K562 (cell line): ENCODE measurements around the gene PEAR1. TPM values are rescaled to one million over a fixed set of nuclear protein-coding genes. Genes with fewer than 3 reads are reported as not detected.
A peak's percentile ranks its signal among the peaks of the same experiment; 100 is the strongest.

ENCODE experiments used
- CREB1 ChIP-seq, 2 experiments: sonication (generic) in 1 of 2; formaldehyde crosslinking in 1 of 2; IDR thresholded peaks; 2 replicates each; pipeline versions ENCODE4 v1.6.1 to v1.8.0; 2012 to 2022; ENCODE audit warnings: inconsistent platforms in 1 of 2, mild to moderate bottlenecking in 1 of 2, missing genetic modification reagents in 1 of 2, moderate library complexity in 1 of 2
- CTBP1 ChIP-seq: fragments of 450-650 bp; IDR thresholded peaks from 2 replicates; pipeline ENCODE4 v1.6.1; 2016; ENCODE audit warnings: borderline replicate concordance
- CXXC5 ChIP-seq: fragments of 250-450 bp; sonication (Bioruptor Pico); IDR thresholded peaks from 2 replicates; pipeline ENCODE4 v1.8.0; 2022; ENCODE audit warnings: inconsistent platforms, mild to moderate bottlenecking, moderate library complexity
- EGR1 ChIP-seq: fragments of 450-650 bp; conservative IDR thresholded peaks from 2 replicates; pipeline ENCODE4 v1.6.1; 2017; ENCODE audit warnings: mild to moderate bottlenecking
- FOXK2 ChIP-seq, 2 experiments: fragments of 450-650 bp; IDR thresholded peaks in 1 of 2; conservative IDR thresholded peaks in 1 of 2; 2 replicates each; pipeline ENCODE4 v1.6.1; 2016; ENCODE audit warnings: low read depth in 2 of 2, mild to moderate bottlenecking in 1 of 2
- HNRNPL ChIP-seq: fragments of 200-400 bp; formaldehyde crosslinking; IDR thresholded peaks from 2 replicates; pipeline ENCODE4 v1.6.1; 2017; ENCODE audit warnings: low read depth, mild to moderate bottlenecking, low read length
- HNRNPLL ChIP-seq: fragments of 200-400 bp; formaldehyde crosslinking; IDR thresholded peaks from 2 replicates; pipeline ENCODE4 v1.6.1; 2017; ENCODE audit warnings: low read length, low read depth, mild to moderate bottlenecking; ENCODE audit not compliant: poor library complexity, severe bottlenecking
- MTA3 ChIP-seq: fragments of 450-650 bp; formaldehyde crosslinking; IDR thresholded peaks from 2 replicates; pipeline ENCODE4 v1.6.1; 2017; ENCODE audit warnings: mild to moderate bottlenecking, borderline replicate concordance
- POLR2G ChIP-seq: fragments of 200-400 bp; formaldehyde crosslinking; IDR thresholded peaks from 2 replicates; pipeline ENCODE4 v1.6.1; 2017; ENCODE audit warnings: low read depth, mild to moderate bottlenecking, antibody characterized with exemption, low read length, moderate library complexity
- PRMT5 ChIP-seq: sonication (generic); formaldehyde crosslinking; IDR thresholded peaks from 2 replicates; pipeline ENCODE4 v1.5.0; 2020; ENCODE audit warnings: missing genetic modification reagents
- SOX6 ChIP-seq: fragments of 450-650 bp; IDR thresholded peaks from 2 replicates; pipeline ENCODE4 v1.6.1; 2014; ENCODE audit warnings: mild to moderate bottlenecking
- polyA plus RNA-seq, 8 experiments: library from polyadenylated mRNA; depleted of rRNA in 4 of 8; stranded (reverse) in 5 of 8; unstranded in 3 of 8; fragments of >200 nt; fragmentation: Nextera tagmentation in 2 of 8; fragmentation: Illumina TruSeq in 1 of 8; extraction: Ambion mirVana in 2 of 8; extraction: Trizol in 1 of 8; gene quantifications; 2 replicates each; pipeline versions ENCODE4 v1.2.1 to v1.2.3, GENCODE V29; 2011 to 2014; ENCODE audit warnings: inconsistent platforms in 1 of 8, missing spikeins in 1 of 8
- total RNA-seq, 7 experiments: library from RNA; depleted of rRNA in 6 of 7; stranded (reverse); fragments of >200 nt in 6 of 7; fragmentation: Illumina TruSeq in 2 of 7; extraction: Trizol in 2 of 7; gene quantifications; 2 replicates each; pipeline versions ENCODE4 v1.2.1 to v1.2.3, GENCODE V29; 2011 to 2021; ENCODE audit warnings: low replicate concordance in 1 of 7
- TF ChIP-seq, protein P1 (sequence below), 2 experiments: fragments of 450-650 bp; formaldehyde crosslinking in 1 of 2; IDR thresholded peaks; 2 replicates each; pipeline versions ENCODE4 v1.4.0 to v1.6.1; 2014 to 2020; ENCODE audit warnings: mild to moderate bottlenecking in 2 of 2, borderline replicate concordance in 1 of 2, low read depth in 1 of 2
- TF ChIP-seq, protein P2 (sequence below), 2 experiments: IDR thresholded peaks; 2 replicates each; pipeline ENCODE4 v1.6.1; 2012; ENCODE audit warnings: improper control_type of control experiment in 2 of 2, low read depth in 2 of 2, low read length in 2 of 2, borderline replicate concordance in 1 of 2
- TF ChIP-seq, protein P3 (sequence below), 2 experiments: fragments of 450-650 bp in 1 of 2; sonication (generic) in 1 of 2; formaldehyde crosslinking in 1 of 2; IDR thresholded peaks in 1 of 2; conservative IDR thresholded peaks in 1 of 2; 2 replicates each; pipeline versions ENCODE4 v1.6.1 to v1.8.1; 2016 to 2023; ENCODE audit warnings: mild to moderate bottlenecking in 2 of 2, moderate library complexity in 2 of 2, inconsistent platforms in 1 of 2, missing genetic modification reagents in 1 of 2

Gene PEAR1
- total and polyA plus RNA-seq, 9 of the 15 experiments (the other 6 are each of a cell fraction or from before 2014, with no cell fraction given) = 0.87 to 13.9 (median 6.1) TPM

DNA sequence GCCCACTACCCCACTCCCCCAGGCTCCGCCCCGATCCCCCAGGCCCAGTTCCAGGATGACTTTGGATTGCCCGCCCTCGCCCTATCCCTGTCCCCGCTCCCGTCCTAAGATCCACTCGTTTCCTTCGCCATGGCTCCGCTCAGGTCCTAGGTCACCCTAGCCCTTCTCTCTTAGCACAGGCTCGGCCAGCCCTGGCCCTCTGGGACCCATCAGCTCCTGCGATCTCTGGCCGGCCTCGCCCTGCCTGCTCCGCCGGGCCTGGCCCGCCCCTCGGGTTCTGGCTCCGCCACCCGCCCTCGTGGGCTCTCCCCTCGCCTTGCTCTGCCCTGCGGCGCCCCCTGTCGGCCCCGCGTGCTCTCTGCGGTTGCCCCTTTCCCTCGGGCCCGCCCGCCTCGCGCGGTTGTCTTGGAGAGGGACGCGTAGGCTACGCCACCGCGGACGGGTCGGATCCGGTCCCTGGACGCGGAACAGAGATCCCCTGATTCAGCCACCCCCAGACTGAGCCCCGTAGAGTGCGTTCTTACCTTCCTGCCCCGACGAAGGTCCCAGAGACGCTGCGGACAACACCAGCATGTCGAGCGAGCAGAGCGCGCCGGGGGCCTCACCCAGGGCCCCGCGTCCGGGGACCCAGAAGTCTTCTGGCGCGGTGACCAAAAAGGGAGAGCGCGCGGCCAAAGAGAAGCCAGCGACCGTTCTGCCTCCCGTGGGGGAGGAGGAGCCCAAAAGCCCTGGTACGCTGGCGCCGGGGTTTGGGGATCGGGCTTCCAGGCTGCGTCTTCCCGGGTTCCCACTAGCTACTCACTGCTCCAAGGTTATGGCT, 26.9 kb downstream of the PEAR1 start, which contains the start of gene LRRC71 (continued):
- TF ChIP-seq, protein P1, sequence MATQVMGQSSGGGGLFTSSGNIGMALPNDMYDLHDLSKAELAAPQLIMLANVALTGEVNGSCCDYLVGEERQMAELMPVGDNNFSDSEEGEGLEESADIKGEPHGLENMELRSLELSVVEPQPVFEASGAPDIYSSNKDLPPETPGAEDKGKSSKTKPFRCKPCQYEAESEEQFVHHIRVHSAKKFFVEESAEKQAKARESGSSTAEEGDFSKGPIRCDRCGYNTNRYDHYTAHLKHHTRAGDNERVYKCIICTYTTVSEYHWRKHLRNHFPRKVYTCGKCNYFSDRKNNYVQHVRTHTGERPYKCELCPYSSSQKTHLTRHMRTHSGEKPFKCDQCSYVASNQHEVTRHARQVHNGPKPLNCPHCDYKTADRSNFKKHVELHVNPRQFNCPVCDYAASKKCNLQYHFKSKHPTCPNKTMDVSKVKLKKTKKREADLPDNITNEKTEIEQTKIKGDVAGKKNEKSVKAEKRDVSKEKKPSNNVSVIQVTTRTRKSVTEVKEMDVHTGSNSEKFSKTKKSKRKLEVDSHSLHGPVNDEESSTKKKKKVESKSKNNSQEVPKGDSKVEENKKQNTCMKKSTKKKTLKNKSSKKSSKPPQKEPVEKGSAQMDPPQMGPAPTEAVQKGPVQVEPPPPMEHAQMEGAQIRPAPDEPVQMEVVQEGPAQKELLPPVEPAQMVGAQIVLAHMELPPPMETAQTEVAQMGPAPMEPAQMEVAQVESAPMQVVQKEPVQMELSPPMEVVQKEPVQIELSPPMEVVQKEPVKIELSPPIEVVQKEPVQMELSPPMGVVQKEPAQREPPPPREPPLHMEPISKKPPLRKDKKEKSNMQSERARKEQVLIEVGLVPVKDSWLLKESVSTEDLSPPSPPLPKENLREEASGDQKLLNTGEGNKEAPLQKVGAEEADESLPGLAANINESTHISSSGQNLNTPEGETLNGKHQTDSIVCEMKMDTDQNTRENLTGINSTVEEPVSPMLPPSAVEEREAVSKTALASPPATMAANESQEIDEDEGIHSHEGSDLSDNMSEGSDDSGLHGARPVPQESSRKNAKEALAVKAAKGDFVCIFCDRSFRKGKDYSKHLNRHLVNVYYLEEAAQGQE (IDR thresholded peaks at IDR 0.05; ENCODE audit: borderline replicate concordance) = peak; percentile 96
- TF ChIP-seq, protein P1 (CRISPR knock-in tag; IDR thresholded peaks at IDR 0.05; ENCODE audit: low read depth) = no peak
- TF ChIP-seq PRMT5 (CRISPR knock-in tag) (no peak), POLR2G (peak; percentile 70), SOX6 (peak; percentile 52; the same call in 1 of the 2 replicates), CREB1 (IDR thresholded peaks at IDR 0.05) (peak; percentile 54), CREB1 (CRISPR knock-in tag; IDR thresholded peaks at IDR 0.05) (peak; percentile 76; the same call in 1 of the 2 replicates), CTBP1 (peak; percentile 92), FOXK2 (conservative IDR thresholded peaks at IDR 0.05 in 1 of 2, IDR thresholded peaks at IDR 0.05 in 1 of 2; ENCODE audit: low read depth in 2 of 2) (no peak), HNRNPL (peak; percentile 88), HNRNPLL (peak; percentile 74), MTA3 (peak; percentile 88; the same call in 1 of the 2 replicates), EGR1 (peak; percentile 45; the same call in 1 of the 2 replicates), CXXC5 (peak; percentile 83)
- TF ChIP-seq, protein P2, sequence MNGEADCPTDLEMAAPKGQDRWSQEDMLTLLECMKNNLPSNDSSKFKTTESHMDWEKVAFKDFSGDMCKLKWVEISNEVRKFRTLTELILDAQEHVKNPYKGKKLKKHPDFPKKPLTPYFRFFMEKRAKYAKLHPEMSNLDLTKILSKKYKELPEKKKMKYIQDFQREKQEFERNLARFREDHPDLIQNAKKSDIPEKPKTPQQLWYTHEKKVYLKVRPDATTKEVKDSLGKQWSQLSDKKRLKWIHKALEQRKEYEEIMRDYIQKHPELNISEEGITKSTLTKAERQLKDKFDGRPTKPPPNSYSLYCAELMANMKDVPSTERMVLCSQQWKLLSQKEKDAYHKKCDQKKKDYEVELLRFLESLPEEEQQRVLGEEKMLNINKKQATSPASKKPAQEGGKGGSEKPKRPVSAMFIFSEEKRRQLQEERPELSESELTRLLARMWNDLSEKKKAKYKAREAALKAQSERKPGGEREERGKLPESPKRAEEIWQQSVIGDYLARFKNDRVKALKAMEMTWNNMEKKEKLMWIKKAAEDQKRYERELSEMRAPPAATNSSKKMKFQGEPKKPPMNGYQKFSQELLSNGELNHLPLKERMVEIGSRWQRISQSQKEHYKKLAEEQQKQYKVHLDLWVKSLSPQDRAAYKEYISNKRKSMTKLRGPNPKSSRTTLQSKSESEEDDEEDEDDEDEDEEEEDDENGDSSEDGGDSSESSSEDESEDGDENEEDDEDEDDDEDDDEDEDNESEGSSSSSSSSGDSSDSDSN (IDR thresholded peaks at IDR 0.05; ENCODE audit: borderline replicate concordance in 1 of 2, low read depth in 2 of 2, low read length in 2 of 2) = peak; percentile 41 to 80; a peak in 2 of 4 replicates
- TF ChIP-seq, protein P3, sequence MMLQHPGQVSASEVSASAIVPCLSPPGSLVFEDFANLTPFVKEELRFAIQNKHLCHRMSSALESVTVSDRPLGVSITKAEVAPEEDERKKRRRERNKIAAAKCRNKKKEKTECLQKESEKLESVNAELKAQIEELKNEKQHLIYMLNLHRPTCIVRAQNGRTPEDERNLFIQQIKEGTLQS (IDR thresholded peaks at IDR 0.05) = no peak
- TF ChIP-seq, protein P3 (CRISPR knock-in tag; conservative IDR thresholded peaks at IDR 0.05) = peak; percentile 63; the same call in 1 of the 2 replicates
